GM21447 (cell line): Measurements from ENCODE around the gene MME.
"Not testable (repeated sequence)": the region's sequence is repeated elsewhere in the genome, so short reads cannot be mapped to it uniquely, and the experiment has no call there.

ENCODE experiments used
- ATAC-seq: cut with Tn5 transposase; IDR thresholded peaks from one replicate; pipeline ENCODE4 v1.9.1; 2021; ENCODE audit not compliant: unreplicated experiment

Gene MME

DNA sequence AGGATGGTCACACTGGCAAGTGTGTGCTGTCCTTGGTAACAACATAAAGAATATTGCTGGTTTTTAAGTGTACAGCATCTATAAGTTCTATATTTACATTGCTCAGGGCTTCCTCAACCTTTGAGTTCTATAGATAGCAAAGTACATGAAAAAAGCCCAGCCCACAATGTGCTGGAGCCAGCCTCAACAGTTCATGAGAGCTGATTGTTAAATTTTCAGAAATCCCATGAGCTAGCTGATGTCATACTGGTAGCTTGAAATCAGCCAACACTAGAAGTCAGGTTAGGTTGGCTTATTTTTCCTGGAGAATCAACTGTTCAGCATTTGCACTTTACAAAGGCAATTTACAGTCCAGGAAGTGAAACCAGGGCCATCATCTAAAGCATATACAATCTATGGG, 110.6 kb downstream of the MME start:
- ATAC-seq: no peak

DNA sequence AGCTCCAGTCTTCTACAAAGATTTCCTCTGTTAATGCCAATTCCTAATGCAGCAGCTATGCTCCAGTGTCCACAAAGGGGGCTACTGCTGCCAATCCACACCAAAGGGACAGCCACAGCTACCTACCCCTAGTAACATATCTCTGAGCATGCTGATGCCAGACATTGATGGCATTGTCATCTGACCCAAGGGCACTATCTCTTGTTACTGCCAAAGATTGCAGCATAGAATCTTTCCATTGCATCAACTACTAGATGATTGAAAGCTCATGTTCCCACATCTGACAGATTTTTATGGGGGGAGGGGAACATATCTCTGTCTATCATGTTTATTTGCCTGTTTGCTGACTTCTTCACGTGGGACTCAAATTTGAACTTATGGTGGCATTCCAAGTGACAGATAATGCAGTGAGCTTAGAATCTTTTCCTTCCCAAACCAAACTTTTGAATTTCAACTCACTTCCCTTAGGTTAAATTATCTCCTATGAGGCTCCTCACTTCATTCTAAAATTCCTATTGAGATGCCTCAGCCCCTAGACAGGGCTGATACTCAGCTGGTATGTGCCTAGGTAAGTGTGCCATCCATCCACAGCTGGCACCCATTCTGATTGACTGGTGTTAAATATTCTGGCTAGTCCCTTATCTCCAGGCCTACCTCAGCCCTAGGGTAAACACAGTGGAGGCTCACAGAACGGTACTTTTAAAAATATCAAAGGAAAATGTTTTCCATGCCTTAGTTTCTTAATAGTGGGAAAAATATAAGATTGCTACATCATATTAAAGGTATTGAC, 113.0 kb downstream of the MME start:
- ATAC-seq: no peak

DNA sequence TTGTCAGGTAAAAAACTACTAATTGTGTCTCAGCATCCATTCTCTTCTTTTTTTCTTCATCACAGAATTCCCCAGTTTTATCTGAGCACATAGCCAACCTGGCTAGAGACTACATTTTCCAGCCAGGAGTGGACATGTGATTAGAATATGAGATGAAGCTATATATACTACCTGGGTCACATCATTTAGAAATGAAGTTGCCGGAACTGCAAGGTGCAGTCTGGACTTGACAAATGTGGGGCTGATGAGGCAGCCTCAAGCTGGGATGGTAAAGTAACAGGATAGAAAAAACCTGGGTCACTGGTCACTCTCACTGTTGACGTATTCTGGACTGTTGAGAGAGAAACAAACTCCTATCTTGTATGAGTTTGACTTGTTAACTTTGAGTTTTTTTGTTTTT, 113.7 kb downstream of the MME start:
- no peak for ATAC-seq

DNA sequence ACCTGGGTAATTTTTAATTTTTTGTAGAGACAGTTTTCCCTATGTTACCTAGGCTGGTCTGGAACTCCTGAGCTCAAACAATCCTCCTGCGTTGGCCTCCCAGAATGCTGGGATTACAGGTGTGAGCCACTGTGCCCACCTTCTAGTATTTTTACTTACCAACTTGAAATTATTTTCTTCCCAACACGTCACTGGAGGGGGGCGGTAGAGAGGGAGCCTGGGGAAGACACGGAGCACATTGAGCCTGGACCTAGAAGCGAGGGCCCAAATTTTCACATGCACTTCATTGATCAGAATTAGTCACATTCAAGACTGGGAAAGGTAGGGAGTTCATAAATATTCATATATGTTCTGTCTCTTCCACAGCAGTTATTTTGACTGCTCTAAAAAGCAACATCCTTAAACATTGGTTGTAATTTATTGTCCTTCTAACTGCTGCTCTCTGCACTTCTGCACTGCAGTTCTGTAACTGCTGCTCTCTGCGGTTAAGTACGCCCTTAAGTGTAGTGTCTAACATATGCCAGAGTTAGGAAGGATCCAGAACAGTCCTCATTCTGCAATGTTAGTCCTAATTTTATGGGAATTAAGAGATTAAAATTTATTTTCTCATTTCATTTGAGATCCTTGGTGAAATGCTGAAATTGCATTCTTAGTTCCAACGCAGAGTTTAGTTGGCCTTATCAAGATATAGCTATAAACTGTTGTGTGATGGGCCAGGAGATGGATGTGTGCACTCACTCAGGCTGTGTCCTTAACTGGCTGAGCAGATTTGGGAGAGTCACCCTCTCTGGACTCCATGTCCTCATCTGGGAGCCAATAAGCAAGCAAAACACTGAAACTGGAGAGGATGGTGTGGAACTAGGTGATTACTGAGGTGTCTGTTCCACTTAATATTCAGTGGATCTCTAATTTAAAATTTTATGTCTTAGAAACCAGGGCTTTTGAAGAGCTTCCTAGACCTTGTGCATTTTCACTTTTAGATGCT, 115.1 kb downstream of the MME start:
- ATAC-seq: no peak

DNA sequence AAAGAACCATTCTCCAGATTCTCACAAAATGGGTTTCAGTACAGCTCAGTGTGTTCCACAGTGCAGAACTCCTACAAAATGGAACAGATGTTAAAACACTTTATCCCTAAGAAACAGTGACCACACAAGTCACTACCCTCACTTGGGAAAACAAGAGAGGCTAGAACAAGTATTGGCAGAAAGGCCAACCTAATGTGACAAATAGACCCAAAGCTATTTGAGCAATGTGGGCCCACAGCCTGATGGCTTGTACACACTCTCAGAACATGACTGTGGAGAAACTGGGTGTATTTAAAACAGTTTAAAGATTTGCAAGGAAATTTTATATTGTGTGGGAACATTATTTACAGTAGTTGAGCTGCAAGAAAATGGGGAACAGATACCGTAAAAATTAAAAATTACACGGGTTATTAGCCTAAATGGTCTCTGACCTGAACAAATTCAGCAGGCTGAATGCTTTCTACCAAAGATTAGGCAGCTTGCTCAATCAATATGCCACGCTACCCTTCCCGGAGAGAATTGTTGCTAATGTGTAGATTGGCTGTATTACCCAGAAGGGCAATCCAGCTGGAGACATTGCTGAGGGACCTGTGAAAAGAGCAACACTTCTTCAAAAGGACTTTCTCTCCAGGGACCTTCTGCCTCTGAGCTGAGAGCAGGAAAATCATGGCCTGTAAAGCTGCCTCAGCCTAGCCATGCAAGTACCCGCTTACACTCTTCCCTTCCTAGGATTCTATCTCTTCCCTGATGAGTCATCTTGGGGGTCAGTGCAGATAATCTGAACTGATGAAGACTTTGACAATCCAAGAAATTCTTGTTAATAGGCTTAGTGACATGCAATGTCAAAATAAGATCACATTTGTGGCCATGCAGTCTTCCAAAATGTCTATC, 116.3 kb downstream of the MME start:
- no peak for ATAC-seq

DNA sequence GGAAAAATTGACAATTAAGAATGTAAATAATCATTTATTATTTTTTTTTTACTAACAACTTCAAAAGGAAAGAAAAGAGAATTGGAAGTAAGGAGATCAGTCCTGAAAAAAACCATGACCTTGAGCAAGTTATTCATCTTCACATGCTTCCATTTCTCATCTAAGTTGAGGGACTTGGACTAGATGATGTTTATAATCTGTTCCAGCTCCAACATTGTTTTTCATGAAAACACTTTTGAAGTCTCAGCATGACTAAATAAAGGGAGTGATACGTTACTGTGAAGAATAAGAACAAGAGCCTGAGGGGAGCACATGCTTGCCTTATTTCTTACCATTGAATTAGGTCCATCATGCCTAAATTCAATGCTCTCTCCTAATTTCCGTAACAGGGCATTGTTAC, 117.7 kb downstream of the MME start:
- no peak for ATAC-seq

DNA sequence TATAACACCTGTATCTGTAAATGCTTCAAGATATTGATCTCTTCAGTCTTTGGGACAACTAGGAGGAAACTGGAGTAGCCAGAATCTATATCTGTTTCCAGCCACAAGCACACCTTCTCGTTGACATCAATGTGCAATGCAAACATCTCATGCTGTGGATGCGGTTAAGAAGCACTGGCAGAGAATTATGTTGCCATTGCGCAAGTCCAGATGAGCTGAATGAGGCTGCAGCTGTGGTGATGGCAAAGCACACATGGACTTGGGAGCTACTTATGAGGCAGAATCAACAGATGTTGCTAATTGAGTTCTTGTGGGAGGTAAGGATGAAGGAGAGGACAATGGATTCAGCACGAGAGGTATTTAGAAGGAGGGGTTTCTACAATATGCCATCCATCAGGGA, 122.5 kb downstream of the MME start:
- ATAC-seq: no peak

DNA sequence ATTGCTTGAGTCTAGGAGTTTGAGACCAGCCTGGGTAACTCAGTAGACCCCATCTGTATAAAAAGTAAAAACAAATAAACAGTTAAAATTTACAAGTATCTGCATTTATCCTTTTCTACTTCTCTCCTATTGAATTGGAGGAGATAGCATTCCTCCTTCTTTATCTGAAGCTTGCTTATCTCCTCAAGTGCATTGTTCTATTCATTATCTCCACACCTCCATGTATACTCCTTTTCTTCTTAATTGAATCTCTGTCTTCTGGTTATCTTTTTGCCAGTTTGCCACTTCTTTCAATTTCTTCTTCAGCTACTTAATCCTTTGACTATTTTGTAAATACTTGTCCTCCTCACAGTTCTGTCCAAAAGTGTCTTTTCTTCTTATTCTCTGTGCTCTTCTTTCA, 124.7 kb downstream of the MME start:
- ATAC-seq: no peak

DNA sequence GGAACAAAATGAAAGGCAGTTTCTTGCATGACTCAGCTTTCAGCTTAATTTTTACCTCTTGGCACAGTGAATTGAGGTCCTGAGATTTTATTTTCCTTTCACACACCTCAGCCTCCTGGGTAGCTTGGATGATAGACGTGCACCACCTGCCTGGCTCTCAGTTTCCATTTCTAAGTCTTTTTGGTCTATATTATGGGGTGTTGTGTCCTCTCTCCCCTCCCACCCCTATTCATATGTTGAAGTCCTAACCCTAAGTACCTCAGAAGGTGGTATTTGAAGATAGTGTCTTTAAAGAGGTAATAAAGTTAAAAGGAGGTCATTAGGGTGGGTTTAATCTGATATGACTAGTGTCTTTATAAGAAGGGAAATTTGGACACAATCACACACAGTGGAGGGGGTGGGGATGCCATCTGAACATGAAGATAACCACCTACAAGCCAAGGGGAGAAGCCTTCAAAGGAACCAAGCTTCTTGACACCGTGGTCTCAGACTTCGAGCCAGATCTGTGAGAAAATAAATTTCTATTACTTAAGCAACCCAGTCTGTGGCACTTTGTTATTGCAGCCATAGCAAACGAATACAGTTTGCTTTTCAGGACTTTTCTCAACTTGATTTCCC, 128.2 kb downstream of the MME start:
- ATAC-seq: no peak

DNA sequence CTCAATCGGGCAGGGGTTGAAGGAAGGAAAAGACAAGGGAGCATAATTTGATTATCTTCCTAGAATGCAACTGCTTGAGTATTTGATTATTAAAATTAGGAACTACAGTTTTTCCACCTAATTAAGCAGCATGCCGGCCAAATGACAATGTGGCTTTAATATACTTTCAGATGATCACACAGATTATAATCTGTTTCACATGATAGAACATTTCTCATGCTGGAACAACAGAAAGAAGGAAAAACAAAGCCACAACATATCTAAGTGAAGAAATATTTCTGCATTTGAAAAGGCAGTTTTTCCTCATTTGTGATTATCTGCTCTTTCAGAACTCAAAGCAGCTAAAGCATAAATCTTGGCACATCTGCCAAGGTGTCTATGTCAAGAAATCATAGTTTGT, 130.6 kb downstream of the MME start:
- ATAC-seq: no peak

DNA sequence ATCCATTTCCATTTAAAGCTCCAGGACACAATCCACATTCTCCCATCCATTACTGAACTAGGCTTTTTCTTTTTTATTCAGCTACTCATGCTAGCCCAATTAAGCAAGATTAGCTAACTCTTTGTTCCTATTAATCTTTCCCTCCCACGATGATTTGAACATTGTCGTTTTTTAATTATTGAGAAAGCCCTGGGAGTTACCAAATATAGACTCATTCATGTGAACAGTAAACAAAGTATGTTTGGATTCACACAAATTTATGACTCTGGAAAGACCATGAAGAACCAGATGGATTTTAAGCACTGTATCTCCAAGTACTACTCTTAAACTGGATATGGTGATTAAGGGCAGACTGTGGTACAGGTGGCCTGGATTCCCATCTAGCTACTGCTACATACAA, 131.1 kb downstream of the MME start:
- no peak for ATAC-seq

DNA sequence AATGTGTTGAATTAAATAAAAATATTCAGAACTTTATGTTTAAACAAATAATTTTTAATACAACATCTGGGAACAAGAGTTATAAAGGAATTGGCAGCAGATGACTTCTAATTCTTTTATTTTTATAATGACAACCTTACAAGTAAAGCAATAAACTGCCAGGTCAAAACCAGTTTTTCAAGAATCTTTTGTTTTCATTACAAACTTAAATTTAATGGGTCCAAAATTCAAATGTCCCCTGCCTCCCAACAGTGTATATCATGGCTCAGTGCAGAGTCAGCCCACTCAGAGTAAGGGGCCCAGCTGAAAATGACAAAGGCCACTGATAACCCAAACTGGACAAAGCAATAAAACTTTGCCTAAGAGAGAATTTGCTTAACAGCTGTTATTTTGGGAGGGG, 131.8 kb downstream of the MME start:
- no peak for ATAC-seq

DNA sequence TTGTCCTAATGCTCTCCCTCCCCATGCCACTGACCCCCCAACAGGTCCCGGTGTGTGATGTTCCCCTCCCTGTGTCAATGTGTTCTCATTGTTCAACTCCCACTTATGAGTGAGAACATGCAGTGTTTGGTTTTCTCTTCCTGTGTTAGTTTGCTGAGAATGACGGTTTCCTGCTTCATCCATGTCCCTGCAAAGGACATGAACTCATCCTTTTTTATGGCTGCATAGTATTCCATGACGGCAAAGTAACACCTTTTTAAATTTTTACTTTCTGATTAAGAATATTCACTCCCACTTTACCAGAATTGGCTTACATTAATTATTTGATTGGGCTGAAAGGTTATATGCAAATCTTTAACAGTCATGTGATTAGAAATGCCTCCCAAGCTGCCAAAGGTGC, 135.9 kb downstream of the MME start:
- ATAC-seq: not testable (repeated sequence)

DNA sequence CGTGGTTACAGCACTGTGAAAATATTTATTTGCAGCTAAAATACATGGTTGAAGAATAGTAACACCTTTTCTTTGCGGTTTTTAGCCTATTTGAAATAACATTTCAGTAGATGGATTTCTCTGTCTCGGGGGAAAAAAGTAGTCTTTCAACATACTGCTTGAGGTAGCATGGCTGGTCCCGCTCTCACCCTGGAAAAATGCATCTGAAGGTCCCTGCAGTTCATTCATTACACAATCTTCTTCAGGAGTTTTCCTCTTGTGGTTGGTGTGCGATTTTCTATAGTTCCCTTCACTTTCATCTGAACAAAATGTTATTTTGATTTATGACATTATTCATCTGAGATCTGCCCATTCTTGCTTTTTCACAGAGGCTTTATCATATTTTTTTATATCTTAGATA, 137.5 kb downstream of the MME start:
- no peak for ATAC-seq

DNA sequence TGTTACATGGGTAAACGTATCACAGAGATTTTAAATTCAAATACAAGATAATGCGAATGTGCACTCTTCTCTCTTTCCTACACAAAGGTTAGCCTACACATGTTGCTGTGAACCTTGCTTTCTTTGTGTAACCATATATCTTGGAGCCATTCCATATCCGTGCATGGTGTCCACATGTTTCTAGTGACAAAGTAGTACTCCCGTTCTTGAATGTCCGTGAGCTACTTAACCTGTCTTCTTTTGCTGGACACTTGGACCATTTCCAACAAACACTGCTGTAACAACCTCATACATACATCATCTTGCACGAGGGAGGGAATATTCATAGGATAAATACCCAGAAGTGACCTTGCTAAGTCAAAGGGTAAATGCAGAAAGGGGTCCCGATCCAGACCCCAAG, 138.3 kb downstream of the MME start:
- ATAC-seq: no peak

DNA sequence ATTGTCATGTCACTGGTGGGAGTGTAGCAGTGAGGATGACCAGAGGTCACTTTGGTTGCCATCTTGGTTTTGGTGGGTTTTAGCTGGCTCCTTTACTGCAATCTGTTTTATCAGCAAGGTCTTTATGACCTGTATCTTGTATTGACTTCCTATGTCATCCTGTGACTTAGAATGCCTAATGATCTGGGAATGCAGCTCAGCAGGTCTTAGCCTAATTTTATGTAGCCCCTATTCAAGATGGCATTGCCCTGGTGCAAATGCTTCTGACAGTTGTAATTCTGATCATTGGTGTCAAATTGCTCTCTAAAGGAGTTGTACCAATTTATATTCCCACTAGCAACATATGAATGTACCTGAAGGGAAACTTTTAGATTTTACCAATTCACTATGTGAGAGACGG, 139.0 kb downstream of the MME start:
- no peak for ATAC-seq

DNA sequence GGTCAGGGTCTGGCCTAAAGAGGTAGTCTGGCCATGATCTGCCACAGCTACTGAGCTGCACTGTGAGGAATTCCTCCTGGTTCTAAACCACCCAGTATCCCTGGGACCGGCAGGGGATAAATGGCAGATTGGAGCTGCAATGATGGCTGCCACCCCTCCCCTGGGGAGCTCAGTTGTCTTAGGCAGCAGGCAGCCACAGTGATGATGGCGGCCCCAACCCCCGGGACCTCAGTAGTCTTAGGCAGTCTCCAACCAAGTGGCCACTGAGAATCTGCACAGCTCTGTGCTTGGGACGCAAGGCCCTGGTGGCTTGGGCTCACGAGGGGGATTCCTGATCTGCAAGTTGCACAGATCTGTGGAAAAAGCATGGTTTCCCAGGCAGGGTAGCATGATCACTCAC, 145.3 kb downstream of the MME start:
- ATAC-seq: no peak

DNA sequence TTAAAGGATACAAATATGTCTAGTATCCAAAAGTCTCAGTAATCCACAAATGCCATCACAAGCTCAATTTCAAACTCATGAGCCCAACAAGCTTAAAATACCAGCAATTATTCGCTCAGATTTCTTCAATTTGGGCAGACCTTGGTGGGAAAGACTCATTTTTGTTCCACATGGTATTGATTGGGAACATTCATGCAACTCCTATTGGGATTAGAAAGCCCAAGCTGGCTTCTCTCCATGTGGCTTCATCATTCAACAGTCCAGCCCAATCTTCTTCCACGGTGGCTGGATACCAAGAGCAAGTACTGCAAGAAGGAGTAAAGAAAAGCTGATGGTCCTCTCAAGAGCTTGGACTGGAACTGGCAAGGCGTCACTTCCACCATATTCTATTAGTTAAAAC, 147.0 kb downstream of the MME start:
- no peak for ATAC-seq

DNA sequence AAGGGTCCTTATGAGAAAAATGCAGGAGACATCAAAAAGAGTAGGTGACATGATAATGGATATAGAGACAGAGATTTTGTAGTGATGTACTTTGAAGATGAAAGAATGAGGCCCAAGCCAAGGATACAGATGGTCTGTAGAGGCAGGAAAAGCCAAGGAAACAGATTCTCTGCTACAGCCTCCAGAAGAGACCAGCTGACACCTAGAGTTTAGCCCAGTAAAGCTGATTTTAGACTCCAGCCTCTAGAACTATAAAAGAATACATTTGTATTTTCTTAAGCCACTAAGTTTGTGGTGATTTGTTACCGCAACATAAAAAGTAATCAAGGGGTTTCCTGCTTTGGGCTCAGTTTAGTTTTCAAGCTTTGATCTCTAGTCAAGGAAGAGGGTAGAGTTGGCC, 148.6 kb downstream of the MME start:
- ATAC-seq: no peak

DNA sequence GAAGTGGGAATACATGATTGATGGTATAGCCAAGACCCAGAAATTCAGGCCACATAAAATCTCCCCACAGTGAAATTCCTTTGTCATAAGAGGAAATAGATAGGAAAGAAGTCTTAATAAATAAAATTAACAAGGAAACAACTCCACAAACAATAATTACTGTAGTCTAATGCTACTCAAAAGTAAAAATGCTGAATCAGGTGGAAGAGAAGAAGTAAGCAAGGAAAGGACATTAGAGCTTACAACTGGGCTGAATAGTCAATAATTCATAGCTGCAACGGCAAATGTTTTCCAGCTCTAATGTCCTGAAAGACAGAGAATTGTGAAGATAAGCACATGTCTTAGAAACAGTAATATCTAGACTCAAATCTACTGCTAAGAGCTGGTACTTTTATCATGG, 149.0 kb downstream of the MME start:
- ATAC-seq: no peak

DNA sequence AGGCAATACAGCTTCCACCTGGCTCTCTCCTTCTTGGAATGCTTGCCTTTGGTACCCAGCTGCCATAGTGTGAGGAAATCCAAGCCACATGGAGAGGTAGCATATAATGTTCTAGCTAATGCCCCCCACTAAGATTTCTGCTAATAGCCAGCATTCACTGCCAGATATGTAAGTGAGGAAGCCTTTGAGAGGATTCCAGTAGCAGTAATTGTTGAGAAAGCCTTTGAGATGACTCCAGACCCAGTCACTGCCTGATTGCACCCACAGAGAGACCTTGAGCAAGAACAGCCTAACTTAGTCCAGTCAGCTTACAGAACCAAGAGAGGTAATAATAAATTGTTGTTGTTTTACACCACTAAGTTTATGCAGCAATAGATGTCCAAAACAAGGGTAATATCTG, 150.3 kb downstream of the MME start:
- no peak for ATAC-seq
